Neural progenitor cell (in vitro differentiated cells): ENCODE data around the gene AMFR.
"Not testable (repeated sequence)": the region's sequence is repeated elsewhere in the genome, so short reads cannot be mapped to it uniquely, and the experiment has no call there.

Source experiments
- CTCF ChIP-seq: fragments of 200-600 bp; sonication (generic); IDR thresholded peaks from 2 replicates; pipeline ENCODE4 v1.5.1; 2017; ENCODE audit warnings: antibody characterized with exemption, mild to moderate bottlenecking
- EZH2 ChIP-seq: fragments of 200-600 bp; sonication (generic); IDR thresholded peaks from 2 replicates; pipeline ENCODE4 v1.6.1; 2017; ENCODE audit warnings: antibody characterized with exemption, mild to moderate bottlenecking, moderate library complexity
- EZH2phosphoT487 ChIP-seq: fragments of 200-600 bp; sonication (generic); IDR thresholded peaks from 2 replicates; pipeline ENCODE4 v1.6.1; 2017; ENCODE audit warnings: antibody characterized with exemption

- TF ChIP-seq CTCF, EZH2, EZH2phosphoT487: not testable (repeated sequence)
Observed at GRCh38 chr16:56375792-56376191, 49.6 kb downstream of the AMFR start.
